Loucy (cell line): ENCODE data around the gene MYEOV.
A peak's percentile ranks its signal among the peaks of the same experiment; 100 is the strongest.

ENCODE experiments used
- H2AFZ ChIP-seq: fragments of 200-600 bp; sonication (generic); 2 replicates; pipeline ENCODE4 v1.6.0; 2016; ENCODE audit warnings: antibody characterized with exemption, mild to moderate bottlenecking, low read length, moderate library complexity
- H3F3A ChIP-seq: fragments of 200-600 bp; 2 replicates; pipeline ENCODE4 v1.6.0; 2016; ENCODE audit warnings: antibody characterized with exemption, low read depth, mild to moderate bottlenecking
- H3K27me3 ChIP-seq: fragments of 200-600 bp; sonication (generic); 2 replicates; pipeline ENCODE4 v1.6.1; 2014; ENCODE audit warnings: low read length, mild to moderate bottlenecking; ENCODE audit not compliant: insufficient read depth, poor library complexity, severe bottlenecking
- H3K36me3 ChIP-seq: fragments of 200-600 bp; sonication (generic); 2 replicates; pipeline ENCODE4 v1.6.1; 2016; ENCODE audit warnings: low read length; ENCODE audit not compliant: insufficient read depth
- H3K4me1 ChIP-seq: fragments of 200-600 bp; sonication (generic); 2 replicates; pipeline ENCODE4 v1.5.1; 2014; ENCODE audit warnings: low read length, mild to moderate bottlenecking; ENCODE audit not compliant: insufficient read depth, poor library complexity, severe bottlenecking
- H3K4me2 ChIP-seq: fragments of 200-600 bp; sonication (generic); 2 replicates; pipeline ENCODE4 v1.6.0; 2014; ENCODE audit warnings: antibody characterized with exemption, low read length, low read depth, mild to moderate bottlenecking; ENCODE audit not compliant: poor library complexity, severe bottlenecking
- H3K4me3 ChIP-seq: fragments of 200-600 bp; sonication (generic); 2 replicates; pipeline ENCODE4 v1.5.1; 2014; ENCODE audit warnings: low read length, mild to moderate bottlenecking, mixed read lengths; ENCODE audit not compliant: poor library complexity, severe bottlenecking
- H3K79me2 ChIP-seq: fragments of 200-600 bp; sonication (generic); 2 replicates; pipeline ENCODE4 v1.6.1; 2014; ENCODE audit warnings: low read length; ENCODE audit not compliant: insufficient read depth
- H3K9ac ChIP-seq: fragments of 200-600 bp; sonication (generic); 2 replicates; pipeline ENCODE4 v1.6.0; 2014; ENCODE audit warnings: mild to moderate bottlenecking, low read depth, low read length, moderate library complexity; ENCODE audit not compliant: poor library complexity, severe bottlenecking
- H3K9me2 ChIP-seq: fragments of 200-600 bp; sonication (generic); replicated peaks from 2 replicates; pipeline ENCODE4 v1.6.1; 2016; ENCODE audit warnings: low read depth, low read length, mixed read lengths
- H3K9me3 ChIP-seq: fragments of 200-600 bp; sonication (generic); 2 replicates; pipeline ENCODE4 v1.6.1; 2014; ENCODE audit warnings: mild to moderate bottlenecking, antibody characterized with exemption, low read length, low read depth; ENCODE audit not compliant: insufficient read depth
- H4K20me1 ChIP-seq: fragments of 200-600 bp; sonication (generic); 2 replicates; pipeline ENCODE4 v1.6.0; 2014; ENCODE audit warnings: antibody characterized with exemption, low read length, mild to moderate bottlenecking; ENCODE audit not compliant: insufficient read depth, poor library complexity, severe bottlenecking
- EZH2phosphoT487 ChIP-seq: fragments of 200-600 bp; IDR thresholded peaks from 2 replicates; pipeline ENCODE4 v1.6.1; 2018; ENCODE audit warnings: antibody characterized with exemption, mild to moderate bottlenecking, moderate library complexity, borderline replicate concordance
- TF ChIP-seq, protein P1 (sequence below): fragments of 200-600 bp; sonication (generic); conservative IDR thresholded peaks from 2 replicates; pipeline ENCODE4 v1.5.1; 2014; ENCODE audit warnings: mild to moderate bottlenecking, antibody characterized with exemption, low read length

Gene MYEOV

DNA sequence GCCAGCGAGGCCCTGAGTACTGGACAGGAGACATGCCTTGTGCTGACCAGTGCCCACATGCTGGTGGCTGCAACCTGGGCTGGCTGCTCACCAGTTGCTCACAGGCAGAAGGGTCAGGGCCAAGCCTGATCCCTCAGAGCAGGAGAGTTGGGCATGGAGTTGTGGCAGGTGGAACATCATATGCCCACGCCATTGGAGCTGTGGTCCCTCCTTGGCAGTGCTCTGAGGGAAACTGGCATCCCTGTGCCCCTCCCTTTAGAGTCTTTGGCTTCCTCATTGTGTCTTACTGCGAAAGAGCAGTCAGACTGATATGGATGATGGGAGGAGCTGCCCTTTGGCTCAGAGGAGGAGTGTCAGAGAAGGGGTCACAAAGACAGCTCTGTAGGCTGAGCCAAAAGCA is 3.1 kb upstream of the MYEOV start:
- Histone ChIP-seq H3K9ac (no peak overlapping the region), H3K9me3 (no peaks in the 10 kb centered on the region), H3K36me3 (no peaks in the 10 kb centered on the region), H3F3A (no peaks in the 10 kb centered on the region), H4K20me1 (no peaks in the 10 kb centered on the region), H3K9me2 (no peaks in the 10 kb centered on the region), H3K79me2 (no peaks in the 10 kb centered on the region), H2AFZ (no peak overlapping the region), H3K4me2 (no peak overlapping the region), H3K4me1 (peaks cover 31% of the 10 kb centered on the region), H3K4me3 (no peak overlapping the region), H3K27me3 (no peaks in the 10 kb centered on the region)
- no peak for TF ChIP-seq EZH2phosphoT487
- TF ChIP-seq, protein P1, sequence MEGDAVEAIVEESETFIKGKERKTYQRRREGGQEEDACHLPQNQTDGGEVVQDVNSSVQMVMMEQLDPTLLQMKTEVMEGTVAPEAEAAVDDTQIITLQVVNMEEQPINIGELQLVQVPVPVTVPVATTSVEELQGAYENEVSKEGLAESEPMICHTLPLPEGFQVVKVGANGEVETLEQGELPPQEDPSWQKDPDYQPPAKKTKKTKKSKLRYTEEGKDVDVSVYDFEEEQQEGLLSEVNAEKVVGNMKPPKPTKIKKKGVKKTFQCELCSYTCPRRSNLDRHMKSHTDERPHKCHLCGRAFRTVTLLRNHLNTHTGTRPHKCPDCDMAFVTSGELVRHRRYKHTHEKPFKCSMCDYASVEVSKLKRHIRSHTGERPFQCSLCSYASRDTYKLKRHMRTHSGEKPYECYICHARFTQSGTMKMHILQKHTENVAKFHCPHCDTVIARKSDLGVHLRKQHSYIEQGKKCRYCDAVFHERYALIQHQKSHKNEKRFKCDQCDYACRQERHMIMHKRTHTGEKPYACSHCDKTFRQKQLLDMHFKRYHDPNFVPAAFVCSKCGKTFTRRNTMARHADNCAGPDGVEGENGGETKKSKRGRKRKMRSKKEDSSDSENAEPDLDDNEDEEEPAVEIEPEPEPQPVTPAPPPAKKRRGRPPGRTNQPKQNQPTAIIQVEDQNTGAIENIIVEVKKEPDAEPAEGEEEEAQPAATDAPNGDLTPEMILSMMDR: no peak

- TF ChIP-seq, protein P1: no peak
- no peak for TF ChIP-seq EZH2phosphoT487
- Histone ChIP-seq H3K9me3 (no peaks in the 10 kb centered on the region), H4K20me1 (no peaks in the 10 kb centered on the region), H3K4me2 (no peak overlapping the region), H3K27me3 (no peaks in the 10 kb centered on the region), H3K36me3 (no peaks in the 10 kb centered on the region), H3K9me2 (no peaks in the 10 kb centered on the region), H3K9ac (no peak overlapping the region), H3K4me3 (no peak overlapping the region), H3F3A (no peaks in the 10 kb centered on the region), H3K4me1 (peaks cover 39% of the 10 kb centered on the region), H3K79me2 (no peaks in the 10 kb centered on the region), H2AFZ (no peak overlapping the region)
Measured at GRCh38 chr11:69291459-69292110, 2.4 kb upstream of the MYEOV start.

DNA sequence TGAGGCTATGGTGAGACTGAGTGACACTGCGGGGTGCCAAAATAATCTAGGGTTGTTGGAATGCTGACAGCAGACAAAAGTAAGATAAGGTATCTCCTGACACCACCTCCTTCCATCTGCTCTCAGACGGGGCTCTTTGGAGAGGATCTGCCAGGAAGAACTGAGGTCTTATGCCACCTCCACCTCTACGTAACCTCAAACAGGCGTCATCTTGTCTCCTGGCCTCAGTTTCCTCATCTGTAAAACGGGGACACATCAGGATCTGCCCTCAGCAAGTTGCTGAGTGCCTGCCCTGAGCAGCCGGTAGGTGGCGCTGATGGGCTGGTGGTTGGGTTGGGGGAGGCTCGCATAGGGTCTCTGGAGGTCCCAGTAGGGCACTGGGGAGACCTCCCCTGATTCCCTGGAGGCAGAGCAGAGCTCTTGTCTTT is 1.7 kb upstream of the MYEOV start:
- H3K9ac ChIP-seq: no peak overlapping the region
- H3K4me2 ChIP-seq: no peak overlapping the region
- H3K36me3 ChIP-seq: no peaks in the 10 kb centered on the region
- TF ChIP-seq, protein P1: peak; percentile 99
- TF ChIP-seq EZH2phosphoT487: no peak
- peaks cover 43% of the 10 kb centered on the region for H3K4me1 ChIP-seq
- H3K79me2 ChIP-seq: no peaks in the 10 kb centered on the region
- H3K9me3 ChIP-seq: no peaks in the 10 kb centered on the region
- H3K4me3 ChIP-seq: no peak overlapping the region
- H3F3A ChIP-seq: no peaks in the 10 kb centered on the region
- no peaks in the 10 kb centered on the region for H3K9me2 ChIP-seq
- no peaks in the 10 kb centered on the region for H3K27me3 ChIP-seq
- no peaks in the 10 kb centered on the region for H4K20me1 ChIP-seq
- no peak overlapping the region for H2AFZ ChIP-seq
